ENCODE results near the gene PTPRS. TPM values are rescaled to one million over a fixed set of nuclear protein-coding genes. Genes with fewer than 3 reads are reported as not detected.

Gene PTPRS
- total and polyA plus RNA-seq, 2 donors (not counting 3 experiments of a cell fraction or from before 2014, with no cell fraction given): 10.1 to 16.1 TPM

DNA sequence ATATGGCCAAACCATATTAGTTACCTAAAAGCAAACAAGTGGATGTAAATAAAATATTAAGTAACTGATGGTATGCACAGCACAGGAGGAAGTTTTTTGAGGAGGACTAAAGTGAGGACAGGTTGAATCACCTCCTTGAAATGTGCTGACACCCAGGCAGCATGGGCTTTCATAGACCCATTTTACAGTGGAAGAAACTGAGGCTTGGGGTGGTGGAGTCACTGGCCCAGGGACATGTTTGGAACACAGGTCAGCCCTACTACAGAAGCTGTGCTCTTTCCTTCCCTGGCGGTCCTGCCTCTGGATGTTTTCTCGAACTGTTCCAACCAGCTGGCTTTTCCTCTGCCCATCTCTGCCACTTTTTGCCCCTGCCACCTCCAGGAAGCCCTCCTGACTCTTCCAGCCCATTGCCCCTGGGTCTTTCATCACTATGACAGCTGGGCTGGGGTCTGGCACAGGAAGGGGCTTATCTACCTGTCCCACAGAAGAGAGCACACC is 11.2 kb upstream of the PTPRS start:
- FAIRE-seq (no peak), DNase-seq (ENCODE audit: low read depth, low spot score) (no peak)
- POLR2A ChIA-PET: no interaction called here
- no TSS peak for BruUV-seq (replicated peaks)
- Histone ChIP-seq H3K27me3 (ENCODE audit: control insufficient read depth in 2 of 2, insufficient read depth in 2 of 2, low read length in 2 of 2) (peaks cover 0 to 4% of the 10 kb centered on the region in 2 experiments), H3K27ac (ENCODE audit: insufficient read depth, low read depth, low read length) (no peak overlapping the region), H3K9ac (replicated peaks; ENCODE audit: extremely low read depth, insufficient read depth, low read length) (no peak overlapping the region), H3K4me1 (ENCODE audit: control insufficient read depth, extremely low read depth, insufficient read depth, low read length) (no peaks in the 10 kb centered on the region), H3K36me3 (ENCODE audit: control insufficient read depth in 2 of 2, extremely low read depth in 1 of 2, insufficient read depth in 2 of 2, low read length in 2 of 2) (no peaks in the 10 kb centered on the region), H3K4me3 (replicated peaks in 1 of 3; ENCODE audit: insufficient read depth in 1 of 3, low read depth in 1 of 3, low read length in 3 of 3) (no peak overlapping the region), H3K9me3 (replicated peaks; ENCODE audit: control insufficient read depth, insufficient read depth, low read length) (no peaks in the 10 kb centered on the region), H3K4me2 (ENCODE audit: insufficient read depth, low read length) (no peak overlapping the region), H3K9me1 (replicated peaks; ENCODE audit: control insufficient read depth, extremely low read depth, insufficient read depth, low read length) (no peaks in the 10 kb centered on the region), H3K79me2 (ENCODE audit: control insufficient read depth, insufficient read depth, low read length) (no peaks in the 10 kb centered on the region), H4K20me1 (replicated peaks; ENCODE audit: control insufficient read depth, extremely low read depth, insufficient read depth, low read length) (no peaks in the 10 kb centered on the region), H2AFZ (ENCODE audit: low read depth, low read length) (no peak overlapping the region)
- dilution Hi-C loops (cut with MboI; ENCODE audit: extremely low pct_ligation_motif_present, low sequenced_read_pairs): loop anchor here (25.0 kb wide), 1 partner anchor 136 kb away; no protein-coding TSS in a partner anchor
- intact Hi-C loops (cut with micrococcal nuclease): loop anchor here (5.0 kb wide), 1 partner anchor 304 kb away; no protein-coding TSS in a partner anchor
- TF ChIP-seq FOS (IDR thresholded peaks at IDR 0.05; ENCODE audit: borderline replicate concordance, insufficient read depth, low read length) (no peak), JUN (IDR thresholded peaks at IDR 0.05; ENCODE audit: borderline replicate concordance, insufficient read depth, insufficient read length, low read depth) (no peak), GATA2 (IDR thresholded peaks at IDR 0.05; ENCODE audit: insufficient read depth, insufficient read length, low read depth, low read length) (no peak), POLR2AphosphoS5 (IDR thresholded peaks at IDR 0.05; ENCODE audit: insufficient read depth, low read depth, low read length) (no peak), MYC (IDR thresholded peaks at IDR 0.05; ENCODE audit: low read depth, low read length) (no peak), EZH2 (IDR thresholded peaks at IDR 0.05; ENCODE audit: borderline replicate concordance, low read depth, low read length, severe bottlenecking) (no peak), POLR2A (IDR thresholded peaks at IDR 0.05; ENCODE audit: low read depth, low read length) (no peak)
- TF ChIP-seq, protein P1, sequence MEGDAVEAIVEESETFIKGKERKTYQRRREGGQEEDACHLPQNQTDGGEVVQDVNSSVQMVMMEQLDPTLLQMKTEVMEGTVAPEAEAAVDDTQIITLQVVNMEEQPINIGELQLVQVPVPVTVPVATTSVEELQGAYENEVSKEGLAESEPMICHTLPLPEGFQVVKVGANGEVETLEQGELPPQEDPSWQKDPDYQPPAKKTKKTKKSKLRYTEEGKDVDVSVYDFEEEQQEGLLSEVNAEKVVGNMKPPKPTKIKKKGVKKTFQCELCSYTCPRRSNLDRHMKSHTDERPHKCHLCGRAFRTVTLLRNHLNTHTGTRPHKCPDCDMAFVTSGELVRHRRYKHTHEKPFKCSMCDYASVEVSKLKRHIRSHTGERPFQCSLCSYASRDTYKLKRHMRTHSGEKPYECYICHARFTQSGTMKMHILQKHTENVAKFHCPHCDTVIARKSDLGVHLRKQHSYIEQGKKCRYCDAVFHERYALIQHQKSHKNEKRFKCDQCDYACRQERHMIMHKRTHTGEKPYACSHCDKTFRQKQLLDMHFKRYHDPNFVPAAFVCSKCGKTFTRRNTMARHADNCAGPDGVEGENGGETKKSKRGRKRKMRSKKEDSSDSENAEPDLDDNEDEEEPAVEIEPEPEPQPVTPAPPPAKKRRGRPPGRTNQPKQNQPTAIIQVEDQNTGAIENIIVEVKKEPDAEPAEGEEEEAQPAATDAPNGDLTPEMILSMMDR (IDR thresholded peaks at IDR 0.05; ENCODE audit: extremely low read depth in 1 of 2, insufficient read depth in 1 of 2, low read depth in 1 of 2, low read length in 2 of 2): no peak
- TF ChIP-seq, protein P2, sequence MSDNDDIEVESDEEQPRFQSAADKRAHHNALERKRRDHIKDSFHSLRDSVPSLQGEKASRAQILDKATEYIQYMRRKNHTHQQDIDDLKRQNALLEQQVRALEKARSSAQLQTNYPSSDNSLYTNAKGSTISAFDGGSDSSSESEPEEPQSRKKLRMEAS (IDR thresholded peaks at IDR 0.05; ENCODE audit: insufficient read depth, insufficient read length): no peak
- CTCF ChIA-PET: interaction anchor here (1.2 kb wide), 1 partner anchor 303 kb away, joined by 3 read pairs; no protein-coding TSS in a partner anchor

All from endothelial cell of umbilical vein (primary cell).